Astrocyte (in vitro differentiated cells and primary cell): ENCODE data around the gene PLPPR2. TPM values are rescaled to one million over a fixed set of nuclear protein-coding genes. Genes with fewer than 3 reads are reported as not detected.
"Not testable (repeated sequence)": the region's sequence is repeated elsewhere in the genome, so short reads cannot be mapped to it uniquely, and the experiment has no call there.

ENCODE experiments used
- DNase-seq: peaks from one replicate; pipeline ENCODE4 v3.0.0-alpha.2; 2010; ENCODE audit warnings: low read depth
- FAIRE-seq: peaks from 2 replicates; lab custom pipeline; 2011; peaks lifted over from hg19 to GRCh38; lab: Jason Lieb, UNC
- H2AFZ ChIP-seq: 2 replicates; pipeline ENCODE4 v1.6.0; 2012; ENCODE audit warnings: low read depth, low read length, inconsistent platforms
- H3K27ac ChIP-seq: 2 replicates; pipeline ENCODE4 v1.5.1; 2011; ENCODE audit warnings: low read depth, low read length, inconsistent platforms
- H3K27me3 ChIP-seq: 2 replicates; pipeline ENCODE4 v1.6.0; 2011; ENCODE audit warnings: low read length, inconsistent platforms; ENCODE audit not compliant: insufficient read depth
- H3K36me3 ChIP-seq: 2 replicates; pipeline ENCODE4 v1.5.1; 2011; ENCODE audit warnings: low read length, inconsistent platforms; ENCODE audit not compliant: insufficient read depth
- H3K4me1 ChIP-seq: 2 replicates; pipeline ENCODE4 v1.5.1; 2011; ENCODE audit warnings: low read length, inconsistent platforms; ENCODE audit not compliant: insufficient read depth
- H3K4me2 ChIP-seq: 2 replicates; pipeline ENCODE4 v1.6.0; 2012; ENCODE audit warnings: low read length, inconsistent platforms
- H3K4me3 ChIP-seq: 2 replicates; pipeline ENCODE4 v1.5.1; 2011; ENCODE audit warnings: low read depth, mild to moderate bottlenecking, low read length, inconsistent platforms; ENCODE audit not compliant: insufficient read depth
- H3K79me2 ChIP-seq: 2 replicates; pipeline ENCODE4 v1.6.0; 2012; ENCODE audit warnings: mild to moderate bottlenecking, low read length, inconsistent platforms; ENCODE audit not compliant: insufficient read depth
- H3K9ac ChIP-seq: 2 replicates; pipeline ENCODE4 v1.6.0; 2012; ENCODE audit warnings: mild to moderate bottlenecking, low read length, inconsistent platforms
- H3K9me3 ChIP-seq: 2 replicates; pipeline ENCODE4 v1.5.1; 2012; ENCODE audit warnings: low read depth, mild to moderate bottlenecking, low read length, inconsistent platforms; ENCODE audit not compliant: insufficient read depth
- H4K20me1 ChIP-seq: 2 replicates; pipeline ENCODE4 v1.6.0; 2012; ENCODE audit warnings: low read length, inconsistent platforms; ENCODE audit not compliant: insufficient read depth
- H3K27ac Mint-ChIP-seq: one replicate; pipeline ENCODE4 v1.8.0; 2021; ENCODE audit warnings: mild to moderate bottlenecking, mixed read lengths; ENCODE audit not compliant: unreplicated experiment
- H3K27me3 Mint-ChIP-seq: one replicate; pipeline ENCODE4 v1.8.0; 2021; ENCODE audit warnings: low read depth, mixed read lengths; ENCODE audit not compliant: unreplicated experiment
- H3K36me3 Mint-ChIP-seq: one replicate; pipeline ENCODE4 v1.8.0; 2021; ENCODE audit warnings: low read depth, mixed read lengths; ENCODE audit not compliant: unreplicated experiment
- H3K4me1 Mint-ChIP-seq: one replicate; pipeline ENCODE4 v1.8.0; 2021; ENCODE audit warnings: low read depth, mixed read lengths; ENCODE audit not compliant: unreplicated experiment
- H3K4me3 Mint-ChIP-seq: one replicate; pipeline ENCODE4 v1.8.0; 2021; ENCODE audit warnings: mild to moderate bottlenecking, moderate library complexity, mixed read lengths; ENCODE audit not compliant: unreplicated experiment
- H3K9me3 Mint-ChIP-seq: one replicate; pipeline ENCODE4 v1.8.0; 2021; ENCODE audit warnings: mild to moderate bottlenecking, mixed read lengths; ENCODE audit not compliant: unreplicated experiment
- EZH2 ChIP-seq: IDR thresholded peaks from 2 replicates; pipeline ENCODE4 v1.6.1; 2012; ENCODE audit warnings: mild to moderate bottlenecking, low read length, inconsistent platforms; ENCODE audit not compliant: insufficient read depth
- total RNA-seq: library from RNA; stranded (reverse); gene quantifications from 2 replicates; pipeline ENCODE4 v1.2.1, GENCODE V29; 2021
- TF ChIP-seq, protein P1 (sequence below): IDR thresholded peaks from 2 replicates; pipeline ENCODE4 v1.5.1; 2011; ENCODE audit warnings: low read depth, mild to moderate bottlenecking, inconsistent platforms, low read length, moderate library complexity; ENCODE audit not compliant: insufficient read depth

PLPPR2 gene
- total RNA-seq, 1 donor from 2014 or later, result 37.8 TPM

DNA sequence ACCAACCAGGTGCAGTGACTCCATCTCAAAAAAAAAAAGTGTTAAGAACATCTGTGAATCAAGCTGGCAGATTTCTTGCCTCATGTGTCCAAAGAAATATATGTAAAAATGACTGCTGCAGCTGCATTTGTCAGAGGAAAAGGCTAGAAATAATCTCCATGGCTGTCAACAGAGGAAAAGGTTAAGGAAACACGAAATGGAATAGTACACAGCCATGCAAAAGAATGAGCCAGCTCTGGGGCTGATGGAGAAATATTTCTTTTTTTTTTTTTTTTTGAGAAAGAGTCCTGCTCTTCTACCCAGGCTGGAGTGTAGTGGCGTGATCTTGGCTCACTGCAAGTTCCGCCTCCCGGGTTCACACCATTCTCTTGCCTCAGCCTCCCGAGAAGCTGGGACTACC, 22.4 kb upstream of the PLPPR2 start:
- Mint-ChIP-seq H3K36me3 (peaks cover 16% of the 10 kb centered on the region), H3K9me3 (peaks cover 4% of the 10 kb centered on the region), H3K27ac (no peak overlapping the region), H3K4me1 (no peaks in the 10 kb centered on the region), H3K27me3 (no peaks in the 10 kb centered on the region), H3K4me3 (no peak overlapping the region)
- H3K27me3 ChIP-seq, result no peaks in the 10 kb centered on the region
- DNase-seq, result no peak
- FAIRE-seq, result no peak
- no peak overlapping the region for H2AFZ ChIP-seq
- no peaks in the 10 kb centered on the region for H3K4me1 ChIP-seq
- no peak overlapping the region for H3K4me3 ChIP-seq
- no peak overlapping the region for H3K27ac ChIP-seq
- H3K9ac ChIP-seq, result no peak overlapping the region
- no peaks in the 10 kb centered on the region for H4K20me1 ChIP-seq
- no peaks in the 10 kb centered on the region for H3K36me3 ChIP-seq
- TF ChIP-seq, protein P1, sequence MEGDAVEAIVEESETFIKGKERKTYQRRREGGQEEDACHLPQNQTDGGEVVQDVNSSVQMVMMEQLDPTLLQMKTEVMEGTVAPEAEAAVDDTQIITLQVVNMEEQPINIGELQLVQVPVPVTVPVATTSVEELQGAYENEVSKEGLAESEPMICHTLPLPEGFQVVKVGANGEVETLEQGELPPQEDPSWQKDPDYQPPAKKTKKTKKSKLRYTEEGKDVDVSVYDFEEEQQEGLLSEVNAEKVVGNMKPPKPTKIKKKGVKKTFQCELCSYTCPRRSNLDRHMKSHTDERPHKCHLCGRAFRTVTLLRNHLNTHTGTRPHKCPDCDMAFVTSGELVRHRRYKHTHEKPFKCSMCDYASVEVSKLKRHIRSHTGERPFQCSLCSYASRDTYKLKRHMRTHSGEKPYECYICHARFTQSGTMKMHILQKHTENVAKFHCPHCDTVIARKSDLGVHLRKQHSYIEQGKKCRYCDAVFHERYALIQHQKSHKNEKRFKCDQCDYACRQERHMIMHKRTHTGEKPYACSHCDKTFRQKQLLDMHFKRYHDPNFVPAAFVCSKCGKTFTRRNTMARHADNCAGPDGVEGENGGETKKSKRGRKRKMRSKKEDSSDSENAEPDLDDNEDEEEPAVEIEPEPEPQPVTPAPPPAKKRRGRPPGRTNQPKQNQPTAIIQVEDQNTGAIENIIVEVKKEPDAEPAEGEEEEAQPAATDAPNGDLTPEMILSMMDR, result no peak
- TF ChIP-seq EZH2, result no peak
- H3K9me3 ChIP-seq, result no peaks in the 10 kb centered on the region
- no peak overlapping the region for H3K4me2 ChIP-seq
- no peaks in the 10 kb centered on the region for H3K79me2 ChIP-seq

DNA sequence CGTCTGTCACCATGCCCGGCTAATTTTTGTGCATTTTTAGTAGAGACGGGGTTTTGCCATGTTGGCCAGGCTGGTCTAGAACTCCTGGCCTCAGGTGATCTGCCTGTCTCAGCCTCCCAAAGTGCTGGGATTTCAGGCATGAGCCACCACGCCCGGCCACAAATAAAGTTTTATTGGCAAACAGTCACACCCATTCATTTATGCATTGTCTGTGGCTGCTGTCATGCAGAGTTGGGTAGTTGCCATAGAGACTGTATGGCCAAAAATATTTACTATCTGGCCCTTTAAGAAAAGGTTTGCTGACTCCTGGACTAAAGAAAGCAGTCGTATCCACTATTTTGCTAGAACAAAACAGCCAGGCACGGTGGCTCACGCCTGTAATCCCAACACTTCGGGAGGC, 21.4 kb upstream of the PLPPR2 start:
- H4K20me1 ChIP-seq, H3K4me3 ChIP-seq, H3K36me3 ChIP-seq, H3K9ac ChIP-seq, H3K27ac ChIP-seq, H3K4me1 ChIP-seq, H3K27me3 Mint-ChIP-seq, H3K4me3 Mint-ChIP-seq, H3K27ac Mint-ChIP-seq, H3K9me3 ChIP-seq, FAIRE-seq, DNase-seq, H3K4me1 Mint-ChIP-seq, H3K27me3 ChIP-seq, H3K4me2 ChIP-seq, H2AFZ ChIP-seq, H3K9me3 Mint-ChIP-seq, H3K79me2 ChIP-seq: not testable (repeated sequence)
- H3K36me3 Mint-ChIP-seq, result peaks cover 16% of the 10 kb centered on the region

DNA sequence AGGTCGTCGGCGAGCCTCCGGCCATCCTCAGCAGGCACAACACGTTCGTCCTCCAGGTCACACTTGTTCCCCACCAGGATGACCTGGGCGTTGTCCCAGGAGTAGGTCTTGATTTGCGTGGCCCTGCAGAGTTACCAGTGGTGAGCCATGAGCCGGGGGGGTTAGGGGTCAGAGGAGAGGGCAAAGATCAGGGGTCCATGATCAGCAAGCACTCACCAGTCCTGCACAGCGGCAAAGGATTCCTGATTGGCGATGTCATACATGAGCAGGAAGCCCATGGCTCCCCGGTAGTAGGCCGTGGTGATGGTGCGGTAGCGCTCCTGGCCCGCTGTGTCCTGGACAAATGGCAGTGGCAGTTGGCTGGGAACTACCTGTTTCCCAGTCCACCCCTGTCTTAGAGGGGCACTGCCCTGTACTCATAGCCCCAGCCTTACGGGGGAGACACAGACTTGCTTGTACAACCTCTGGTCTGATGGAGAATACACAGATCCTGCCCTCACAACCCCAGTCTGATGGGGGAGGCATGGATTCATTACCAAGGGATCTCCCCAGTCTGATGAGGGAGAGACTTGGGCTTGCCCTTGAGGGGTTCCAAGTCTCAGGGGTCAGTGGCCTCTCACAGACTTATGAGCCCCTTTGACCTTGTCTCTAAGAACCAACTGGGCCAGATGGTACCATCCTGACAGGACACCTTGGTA, 19.6 kb upstream of the PLPPR2 start:
- Mint-ChIP-seq H3K36me3 (peaks cover 16% of the 10 kb centered on the region), H3K4me1 (peaks cover 4% of the 10 kb centered on the region), H3K27me3 (no peaks in the 10 kb centered on the region), H3K4me3 (no peak overlapping the region), H3K9me3 (peaks cover 4% of the 10 kb centered on the region), H3K27ac (no peak overlapping the region)
- H3K4me2 ChIP-seq, result no peak overlapping the region
- H2AFZ ChIP-seq, result no peak overlapping the region
- H4K20me1 ChIP-seq, result no peaks in the 10 kb centered on the region
- no peak overlapping the region for H3K4me3 ChIP-seq
- H3K9ac ChIP-seq, result no peak overlapping the region
- DNase-seq (no peak), FAIRE-seq (no peak)
- H3K9me3 ChIP-seq, result no peaks in the 10 kb centered on the region
- no peaks in the 10 kb centered on the region for H3K27me3 ChIP-seq
- peaks cover 5% of the 10 kb centered on the region for H3K4me1 ChIP-seq
- no peak overlapping the region for H3K27ac ChIP-seq
- TF ChIP-seq EZH2, result no peak
- TF ChIP-seq, protein P1, result no peak
- no peaks in the 10 kb centered on the region for H3K36me3 ChIP-seq
- H3K79me2 ChIP-seq, result no peaks in the 10 kb centered on the region
